Nephron progenitor cell (in vitro differentiated cells): Measurements from ENCODE around the gene HOXA3.

ENCODE experiments used
- DNase-seq: peaks from one replicate; pipeline ENCODE4 v3.0.0; 2021
- H3K27ac Mint-ChIP-seq: 2 replicates; pipeline ENCODE4 v1.8.0; 2021; ENCODE audit warnings: mild to moderate bottlenecking, moderate library complexity, mixed read lengths
- H3K27me3 Mint-ChIP-seq: 2 replicates; pipeline ENCODE4 v1.8.0; 2021; ENCODE audit warnings: mild to moderate bottlenecking, low read depth, mixed read lengths; ENCODE audit not compliant: poor library complexity
- H3K36me3 Mint-ChIP-seq: 2 replicates; pipeline ENCODE4 v1.8.0; 2021; ENCODE audit warnings: low read depth, mixed read lengths
- H3K4me1 Mint-ChIP-seq: 2 replicates; pipeline ENCODE4 v1.8.0; 2021; ENCODE audit warnings: mixed read lengths
- H3K4me3 Mint-ChIP-seq: 2 replicates; pipeline ENCODE4 v1.8.0; 2021; ENCODE audit warnings: mild to moderate bottlenecking, moderate library complexity, mixed read lengths
- H3K9me3 Mint-ChIP-seq: 2 replicates; pipeline ENCODE4 v1.8.0; 2021; ENCODE audit warnings: mild to moderate bottlenecking, moderate library complexity, mixed read lengths
- TF ChIP-seq, protein P1 (sequence below): fragments of 200-600 bp; sonication (generic); IDR thresholded peaks from 2 replicates; pipeline ENCODE4 v1.5.0; 2021; ENCODE audit warnings: antibody characterized with exemption

Gene HOXA3

DNA sequence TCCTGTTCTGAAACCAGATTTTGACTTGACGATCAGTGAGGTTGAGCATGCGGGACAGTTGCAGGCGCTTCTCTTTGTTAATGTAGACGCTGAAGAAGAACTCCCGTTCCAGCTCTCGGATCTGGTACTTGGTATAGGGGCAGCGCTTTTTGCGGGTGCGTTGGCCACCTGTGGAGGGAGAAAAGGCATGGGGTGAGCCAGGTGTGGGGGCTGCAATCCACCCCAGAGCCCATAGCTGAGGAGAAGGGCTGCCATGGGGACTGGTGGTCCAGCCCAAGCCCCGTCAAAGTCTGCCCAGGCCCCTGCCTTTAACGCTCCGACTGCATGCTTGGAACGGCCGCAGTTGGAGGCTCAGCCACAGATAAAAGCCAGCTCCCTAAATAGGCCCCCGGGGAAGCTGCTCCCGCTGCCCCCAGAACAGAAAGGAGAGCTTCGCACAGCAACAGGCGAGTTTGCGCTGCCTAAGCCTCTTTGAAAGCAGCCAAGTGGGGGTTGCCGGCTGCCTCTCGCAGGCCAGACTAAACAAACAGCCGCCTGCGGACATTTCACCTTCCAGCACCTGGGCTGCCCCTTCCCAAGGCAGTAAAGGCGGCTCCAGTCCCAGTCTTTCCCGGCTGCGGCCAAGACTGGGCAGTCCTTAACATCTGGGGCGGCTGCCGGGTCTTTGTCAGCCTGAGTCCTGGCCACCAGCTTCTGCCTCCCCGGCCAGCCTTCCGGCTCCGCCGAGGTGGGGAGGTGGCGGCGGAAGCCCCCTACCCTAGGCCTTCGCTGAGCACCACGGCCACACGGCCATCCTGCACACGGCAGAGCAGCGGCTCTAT lies 30.7 kb upstream of the HOXA3 start:
- TF ChIP-seq, protein P1, sequence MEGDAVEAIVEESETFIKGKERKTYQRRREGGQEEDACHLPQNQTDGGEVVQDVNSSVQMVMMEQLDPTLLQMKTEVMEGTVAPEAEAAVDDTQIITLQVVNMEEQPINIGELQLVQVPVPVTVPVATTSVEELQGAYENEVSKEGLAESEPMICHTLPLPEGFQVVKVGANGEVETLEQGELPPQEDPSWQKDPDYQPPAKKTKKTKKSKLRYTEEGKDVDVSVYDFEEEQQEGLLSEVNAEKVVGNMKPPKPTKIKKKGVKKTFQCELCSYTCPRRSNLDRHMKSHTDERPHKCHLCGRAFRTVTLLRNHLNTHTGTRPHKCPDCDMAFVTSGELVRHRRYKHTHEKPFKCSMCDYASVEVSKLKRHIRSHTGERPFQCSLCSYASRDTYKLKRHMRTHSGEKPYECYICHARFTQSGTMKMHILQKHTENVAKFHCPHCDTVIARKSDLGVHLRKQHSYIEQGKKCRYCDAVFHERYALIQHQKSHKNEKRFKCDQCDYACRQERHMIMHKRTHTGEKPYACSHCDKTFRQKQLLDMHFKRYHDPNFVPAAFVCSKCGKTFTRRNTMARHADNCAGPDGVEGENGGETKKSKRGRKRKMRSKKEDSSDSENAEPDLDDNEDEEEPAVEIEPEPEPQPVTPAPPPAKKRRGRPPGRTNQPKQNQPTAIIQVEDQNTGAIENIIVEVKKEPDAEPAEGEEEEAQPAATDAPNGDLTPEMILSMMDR, result no peak
- peaks cover 4% of the 10 kb centered on the region for H3K36me3 Mint-ChIP-seq
- H3K4me1 Mint-ChIP-seq, result peaks cover 75% of the 10 kb centered on the region
- H3K9me3 Mint-ChIP-seq, result no peaks in the 10 kb centered on the region
- DNase-seq, result peak; percentile 47
- H3K27me3 Mint-ChIP-seq, result peaks cover 83% of the 10 kb centered on the region
- no peak overlapping the region for H3K27ac Mint-ChIP-seq
- peak overlapping the region; percentile 82 for H3K4me3 Mint-ChIP-seq

DNA sequence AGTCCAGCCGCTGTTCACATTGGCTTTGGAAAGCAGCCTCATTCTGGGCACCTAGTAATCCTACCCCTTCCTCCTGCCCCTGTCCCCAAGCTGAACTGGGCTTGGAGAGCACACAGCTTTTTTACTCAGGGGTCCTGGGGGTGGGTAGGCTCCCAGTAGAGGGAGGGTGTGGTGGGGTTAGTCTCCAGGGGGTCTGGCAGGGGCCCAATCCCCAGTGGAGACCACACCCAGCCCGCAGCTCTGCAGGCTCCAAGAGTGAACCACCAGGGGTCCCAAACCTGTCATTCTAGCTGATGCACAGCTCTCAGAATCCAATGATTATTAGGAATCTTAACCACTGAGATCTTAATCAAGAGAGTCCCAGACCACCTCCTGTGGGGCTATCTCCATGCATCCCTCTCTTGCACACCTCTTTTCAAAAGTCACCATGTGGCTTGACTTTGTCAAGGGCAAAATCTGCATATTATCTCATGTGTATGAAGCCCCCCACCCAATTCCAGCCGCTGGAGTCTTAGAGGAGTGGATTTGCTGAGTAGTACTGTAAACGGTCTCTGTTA lies 30.0 kb upstream of the HOXA3 start:
- Mint-ChIP-seq H3K27me3 (peaks cover 81% of the 10 kb centered on the region), H3K4me3 (peak overlapping the region; percentile 97), H3K36me3 (peaks cover 4% of the 10 kb centered on the region), H3K27ac (no peak overlapping the region), H3K4me1 (peaks cover 75% of the 10 kb centered on the region), H3K9me3 (no peaks in the 10 kb centered on the region)
- TF ChIP-seq, protein P1, result no peak
- peak; percentile 14 for DNase-seq

GRCh38 chr7:27181795-27182275 lies 29.5 kb upstream of the HOXA3 start:
- Mint-ChIP-seq H3K4me3 (peak overlapping the region; percentile 97), H3K36me3 (peaks cover 4% of the 10 kb centered on the region), H3K27me3 (peaks cover 76% of the 10 kb centered on the region), H3K9me3 (no peaks in the 10 kb centered on the region), H3K4me1 (peaks cover 76% of the 10 kb centered on the region), H3K27ac (no peak overlapping the region)
- DNase-seq, result peak; percentile 4
- TF ChIP-seq, protein P1, result no peak

DNA sequence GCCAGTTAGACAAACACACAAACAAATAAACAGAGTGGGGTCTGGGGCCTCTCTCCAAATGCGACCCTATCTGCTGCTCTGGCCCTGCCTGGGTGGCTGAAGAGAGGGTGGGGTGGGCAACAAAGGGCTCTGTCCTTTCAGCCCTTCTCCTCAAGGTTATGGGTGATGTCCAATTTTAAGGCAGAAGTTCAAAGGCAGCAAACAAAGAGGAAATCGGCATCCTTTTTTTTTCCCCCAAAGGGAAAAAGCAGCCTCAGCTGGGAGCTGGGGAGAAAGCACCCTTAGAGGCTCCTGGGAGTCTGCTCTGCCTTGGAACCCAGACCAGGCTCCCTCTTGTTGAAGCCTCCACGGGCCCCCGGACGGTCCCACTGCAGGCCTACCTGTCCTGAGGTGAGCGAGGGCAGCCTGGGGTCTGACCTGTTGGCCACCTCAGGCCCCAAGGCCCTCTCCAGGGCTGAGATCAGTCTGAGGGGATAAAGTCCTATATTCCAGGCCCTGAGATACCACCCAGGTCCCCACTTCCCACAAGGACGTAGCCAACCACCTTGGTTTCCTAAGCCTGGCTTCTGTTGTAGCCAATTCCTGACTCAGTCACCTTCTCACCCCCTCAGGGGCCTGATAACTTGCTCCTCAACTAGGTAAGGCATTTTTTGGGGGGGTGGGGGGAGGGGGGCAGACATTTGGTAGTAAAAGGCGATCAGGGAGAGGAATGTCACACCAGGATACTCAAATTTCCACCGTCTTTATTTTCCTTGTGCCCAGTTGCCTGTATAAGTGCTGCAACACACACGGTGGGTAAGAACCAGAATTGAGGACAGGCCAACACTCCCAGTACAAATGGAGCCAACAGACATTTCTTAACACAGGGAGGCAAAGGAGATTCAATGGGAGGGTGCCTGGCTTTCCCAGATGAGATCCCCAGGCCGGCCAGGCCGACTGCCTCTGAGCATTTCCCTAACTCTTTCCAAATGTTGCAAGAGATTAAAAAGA lies 28.3 kb upstream of the HOXA3 start:
- Mint-ChIP-seq H3K27ac (peak overlapping the region; percentile 23), H3K4me1 (peaks cover 77% of the 10 kb centered on the region), H3K27me3 (peaks cover 64% of the 10 kb centered on the region), H3K36me3 (peaks cover 4% of the 10 kb centered on the region), H3K4me3 (peak overlapping the region; percentile 97), H3K9me3 (no peaks in the 10 kb centered on the region)
- TF ChIP-seq, protein P1, result no peak
- peak; percentile 24 for DNase-seq

- DNase-seq, result peak; percentile 88
- Mint-ChIP-seq H3K4me3 (peak overlapping the region; percentile 97), H3K4me1 (peaks cover 79% of the 10 kb centered on the region), H3K9me3 (no peaks in the 10 kb centered on the region), H3K27me3 (peaks cover 56% of the 10 kb centered on the region), H3K36me3 (peaks cover 4% of the 10 kb centered on the region), H3K27ac (peak overlapping the region; percentile 97)
- TF ChIP-seq, protein P1, result peak; percentile 88
These were observed 27.4 kb upstream of the HOXA3 start for GRCh38 chr7:27179503-27180430.
